Adrenal gland (tissue), 12 donors: ENCODE results near the gene RABGAP1L. TPM values are rescaled to one million over a fixed set of nuclear protein-coding genes. Genes with fewer than 3 reads are reported as not detected.

Experiments used
- DNase-seq, 7 donors: peaks; one replicate each; pipeline ENCODE4 v3.0.0-alpha.2; 2019 to 2020
- H3K27ac ChIP-seq, 5 donors: fragments of 200-600 bp; sonication (generic) in 4 of 5; 1 replicate in 3 of 5; 2 replicates in 2 of 5; pipeline versions ENCODE4 v1.5.1 to v1.8.0; 2016 to 2020; ENCODE audit warnings: mild to moderate bottlenecking in 1 of 5
- H3K27me3 ChIP-seq: fragments of 200-600 bp; 2 replicates; pipeline ENCODE4 v1.8.0; 2021
- H3K36me3 ChIP-seq, 2 donors: fragments of 200-600 bp; replicated peaks in 1 of 2; 1 replicate in 1 of 2; 2 replicates in 1 of 2; pipeline versions ENCODE4 v1.5.1 to v1.8.0; 2018 to 2022
- H3K4me1 ChIP-seq, 2 donors: fragments of 200-600 bp; replicated peaks in 1 of 2; 1 replicate in 1 of 2; 2 replicates in 1 of 2; pipeline versions ENCODE4 v1.5.1 to v1.8.0; 2018 to 2021
- H3K4me3 ChIP-seq, 4 donors: fragments of 200-600 bp; sonication (generic) in 3 of 4; one replicate each; pipeline ENCODE4 v1.5.1; 2016 to 2018
- H3K9me3 ChIP-seq, 3 donors: fragments of 200-600 bp; sonication (generic) in 1 of 3; replicated peaks in 1 of 3; 1 replicate in 2 of 3; 2 replicates in 1 of 3; pipeline versions ENCODE4 v1.5.1 to v1.8.0; 2016 to 2021
- CTCF ChIP-seq, 6 experiments: fragments of 450-650 bp in 4 of 6; fragments of 200-600 bp in 2 of 6; sonication (generic) in 1 of 6; IDR thresholded peaks; 1 replicate in 5 of 6; 2 replicates in 1 of 6; pipeline versions ENCODE4 v1.5.1 to v1.8.0; 2016 to 2021; ENCODE audit warnings: antibody characterized with exemption in 6 of 6, mild to moderate bottlenecking in 2 of 6, moderate library complexity in 1 of 6
- POLR2A ChIP-seq, 2 donors: fragments of 450-650 bp; IDR thresholded peaks; one replicate each; pipeline ENCODE4 v1.6.1; 2017; ENCODE audit warnings: antibody characterized with exemption in 2 of 2, mild to moderate bottlenecking in 2 of 2, moderate library complexity in 1 of 2
- WGBS, 4 donors: extraction: QIAGEN DNeasy Blood & Tissue Kit in 2 of 4; methylation state at CpG; one replicate each; pipeline versions ENCODE4 v1.1.5 to v1.1.7; 2013 to 2017; 5-methylcytosine and 5-hydroxymethylcytosine counted together
- intact Hi-C, 2 donors: fragments of 100-400 bp; cut with DNase I; formaldehyde crosslinking; loops; one replicate each; pipeline versions ENCODE4 v1.14.1 to v1.15.0; 2022 to 2023
- polyA plus RNA-seq, 3 donors: library from polyadenylated mRNA; stranded (reverse); fragments of 200-250 nt in 2 of 3; fragments of 350-450 nt in 1 of 3; fragmentation: Illumina TruSeq in 1 of 3; extraction: RNeasy Lipid Tissue Mini Kit (QIAGEN cat#74804) in 1 of 3; gene quantifications; one replicate each; pipeline ENCODE4 v1.2.3, GENCODE V29; 2013 to 2014
- total RNA-seq, 9 donors: library from RNA; depleted of rRNA in 4 of 9; stranded (reverse); fragments of >200 nt in 4 of 9; fragments of 120-200 nt in 1 of 9; fragmentation: NEBNext Ultra II Directional in 1 of 9; extraction: Animal tissue kit (Norgen Biotek cat#: 25700) in 1 of 9; gene quantifications; one replicate each; pipeline versions ENCODE4 v1.1.0 to v1.2.4, GENCODE V29; 2013 to 2023
- donor health status: healthy with polysubstance abuse.
- donor health status: Bipolar disorder and iron deficiency.
- donor health status: DM: yes; HTN: yes; CAD: no.
- donor health status: DM: no; HTN: no; CAD: no.
- donor health status: DM: no; HTN: no; CAD: no.
- donor health status: DM: yes; HTN: yes; CAD: no.

Gene RABGAP1L
- total and polyA plus RNA-seq, 12 donors = 10.4 to 29.9 (median 19.7) TPM

- H3K36me3 ChIP-seq = peaks cover 0 to 76% of the 10 kb centered on the region in 2 donors
Observed at GRCh38 chr1:175009532-175009931, 850.2 kb downstream of the RABGAP1L start.

GRCh38 chr1:175013445-175013844, 854.1 kb downstream of the RABGAP1L start:
- no peak overlapping the region for H3K4me3 ChIP-seq
- intact Hi-C loops = no loop called here
- H3K9me3 ChIP-seq = no peaks in the 10 kb centered on the region
- H3K27ac ChIP-seq = no peak overlapping the region
- H3K27me3 ChIP-seq = no peaks in the 10 kb centered on the region
- WGBS, 4 donors = 38 to 100% (median 74%) methylated on average over 1 of the region's 1 CpG
- TF ChIP-seq POLR2A (IDR thresholded peaks at IDR 0.05) = no peak
- no peak for TF ChIP-seq CTCF (IDR thresholded peaks at IDR 0.05)
- peaks cover 0 to 86% of the 10 kb centered on the region in 2 donors for H3K36me3 ChIP-seq
- no peak for DNase-seq
- H3K4me1 ChIP-seq = peaks cover 0 to 7% of the 10 kb centered on the region in 2 donors

More at GRCh38 chr1:175009532-175009931, 850.2 kb downstream of the RABGAP1L start:
- 73 to 81% (median 78%) methylated on average over 10 of the region's 10 CpGs for WGBS, 4 donors
- no peaks in the 10 kb centered on the region for H3K9me3 ChIP-seq
- no peak overlapping the region for H3K4me3 ChIP-seq
- no peak for DNase-seq
- no peak overlapping the region for H3K27ac ChIP-seq
- TF ChIP-seq POLR2A (IDR thresholded peaks at IDR 0.05) (no peak), CTCF (IDR thresholded peaks at IDR 0.05) (no peak)
- intact Hi-C loops = no loop called here
- no peaks in the 10 kb centered on the region for H3K4me1 ChIP-seq
- H3K27me3 ChIP-seq = no peaks in the 10 kb centered on the region

GRCh38 chr1:175015243-175015642, 855.9 kb downstream of the RABGAP1L start:
- intact Hi-C loops = no loop called here
- DNase-seq = no peak
- TF ChIP-seq CTCF (IDR thresholded peaks at IDR 0.05) (no peak), POLR2A (IDR thresholded peaks at IDR 0.05) (no peak)
- WGBS, 4 donors = 86 to 89% (median 87%) methylated on average over 4 of the region's 4 CpGs
- Histone ChIP-seq H3K4me1 (peaks cover 0 to 11% of the 10 kb centered on the region in 2 donors), H3K27me3 (no peaks in the 10 kb centered on the region), H3K9me3 (no peaks in the 10 kb centered on the region), H3K27ac (no peak overlapping the region), H3K36me3 (peaks cover 0 to 70% of the 10 kb centered on the region in 2 donors), H3K4me3 (no peak overlapping the region)

GRCh38 chr1:175019524-175019923, 860.2 kb downstream of the RABGAP1L start:
- Histone ChIP-seq H3K27me3 (no peaks in the 10 kb centered on the region), H3K27ac (no peak overlapping the region), H3K36me3 (peaks cover 0 to 27% of the 10 kb centered on the region in 2 donors), H3K4me1 (peaks cover 7 to 23% of the 10 kb centered on the region in 2 donors), H3K4me3 (no peak overlapping the region), H3K9me3 (no peaks in the 10 kb centered on the region)
- no peak for DNase-seq
- 81 to 87% (median 86%) methylated on average over 3 of the region's 3 CpGs for WGBS, 4 donors
- intact Hi-C loops = no loop called here
- TF ChIP-seq POLR2A (IDR thresholded peaks at IDR 0.05) = no peak
- no peak for TF ChIP-seq CTCF (IDR thresholded peaks at IDR 0.05)
